Measurements from ENCODE around the gene DAZ3.
"Not testable (repeated sequence)": the region's sequence is repeated elsewhere in the genome, so short reads cannot be mapped to it uniquely, and the experiment has no call there.

DAZ3 gene

GRCh38 chrY:24813293-24813692 lies at the start of gene DAZ3:
TSS of gene DAZ3 (minus strand) at chrY:24813393. CDS start at chrY:24813185, 208 bp downstream.
- H3K9ac ChIP-seq (ENCODE audit: low read depth, low read length); H3K4me1 ChIP-seq (ENCODE audit: insufficient read depth, low read length); H3K36me3 ChIP-seq (ENCODE audit: insufficient read depth, low read length); H3K9me3 ChIP-seq (ENCODE audit: control insufficient read depth, insufficient read depth, low read length): not testable (repeated sequence)

- H3K36me3 ChIP-seq (ENCODE audit: insufficient read depth, low read length); H3K9ac ChIP-seq (ENCODE audit: low read depth, low read length); H3K9me3 ChIP-seq (ENCODE audit: control insufficient read depth, insufficient read depth, low read length); H3K4me1 ChIP-seq (ENCODE audit: insufficient read depth, low read length): not testable (repeated sequence)
Observed at GRCh38 chrY:24833619-24834018, 20.4 kb upstream of the DAZ3 start, which contains the start of gene DAZ4. TSS of gene DAZ4 (plus strand) at chrY:24833919. CDS start at chrY:24834127, 208 bp downstream.

- not testable (repeated sequence) for H3K36me3 ChIP-seq (ENCODE audit: insufficient read depth, low read length); H3K9ac ChIP-seq (ENCODE audit: low read depth, low read length); H3K4me1 ChIP-seq (ENCODE audit: insufficient read depth, low read length); H3K9me3 ChIP-seq (ENCODE audit: control insufficient read depth, insufficient read depth, low read length)
Observed at GRCh38 chrY:24825069-24825468, 11.9 kb upstream of the DAZ3 start.

GRCh38 chrY:24824184-24824879 lies 11.1 kb upstream of the DAZ3 start:
- not testable (repeated sequence) for H3K9ac ChIP-seq (ENCODE audit: low read depth, low read length)

GRCh38 chrY:24821836-24822235 lies 8.6 kb upstream of the DAZ3 start:
- not testable (repeated sequence) for H3K4me1 ChIP-seq (ENCODE audit: insufficient read depth, low read length); H3K9ac ChIP-seq (ENCODE audit: low read depth, low read length); H3K36me3 ChIP-seq (ENCODE audit: insufficient read depth, low read length); H3K9me3 ChIP-seq (ENCODE audit: control insufficient read depth, insufficient read depth, low read length)

More at GRCh38 chrY:24824184-24824879, 11.1 kb upstream of the DAZ3 start:
- not testable (repeated sequence) for H3K9me3 ChIP-seq (ENCODE audit: control insufficient read depth, insufficient read depth, low read length); H3K36me3 ChIP-seq (ENCODE audit: insufficient read depth, low read length); H3K4me1 ChIP-seq (ENCODE audit: insufficient read depth, low read length)
